Panc1 (cell line): ENCODE results near the gene HHIP.

Experiments used
- POLR2AphosphoS5 ChIP-seq: IDR thresholded peaks from 2 replicates; pipeline ENCODE4 v1.6.1; 2012; ENCODE audit warnings: mild to moderate bottlenecking, low read depth, low read length, moderate library complexity
- TCF7L2 ChIP-seq: IDR thresholded peaks from 2 replicates; pipeline ENCODE4 v1.6.1; 2011; ENCODE audit warnings: mild to moderate bottlenecking, low read depth, low read length, inconsistent platforms
- TF ChIP-seq, protein P1 (sequence below): fragments of 450-650 bp; IDR thresholded peaks from 2 replicates; pipeline ENCODE4 v1.5.1; 2017; ENCODE audit warnings: mild to moderate bottlenecking

DNA sequence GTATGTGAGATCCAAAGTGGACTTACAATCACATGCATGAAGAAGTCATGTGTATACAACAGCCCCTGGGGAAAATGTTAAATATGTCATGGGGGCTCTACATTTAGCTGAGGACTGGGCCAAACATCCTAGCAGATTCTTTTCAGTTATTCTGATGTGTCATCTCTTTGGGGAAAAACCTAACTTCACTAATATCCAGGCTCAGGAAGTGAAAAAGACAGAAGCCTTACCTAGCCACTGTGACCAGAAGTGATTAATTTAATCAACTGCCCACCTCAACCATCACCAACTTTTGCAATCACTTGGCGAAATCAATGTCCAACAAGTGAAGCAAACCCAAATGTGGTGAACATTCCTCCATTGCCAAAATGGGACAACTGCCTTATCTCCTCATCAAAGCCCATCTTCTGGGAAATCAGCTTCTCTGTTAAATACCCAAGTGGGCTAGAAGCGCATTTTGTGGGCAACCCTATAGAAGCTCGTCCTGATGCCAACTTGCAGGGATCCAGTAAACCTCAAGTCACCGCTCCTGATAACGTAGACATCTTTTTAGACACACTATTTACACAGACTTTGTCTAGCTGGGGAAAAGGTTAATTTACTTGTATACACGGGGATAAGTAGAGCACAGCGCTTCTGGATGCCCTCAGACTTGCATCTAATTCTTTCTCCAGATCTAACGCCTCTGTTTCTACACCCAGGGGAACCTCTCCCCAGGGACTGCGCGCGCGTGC lies 1.4 kb upstream of the HHIP start:
- TF ChIP-seq, protein P1, sequence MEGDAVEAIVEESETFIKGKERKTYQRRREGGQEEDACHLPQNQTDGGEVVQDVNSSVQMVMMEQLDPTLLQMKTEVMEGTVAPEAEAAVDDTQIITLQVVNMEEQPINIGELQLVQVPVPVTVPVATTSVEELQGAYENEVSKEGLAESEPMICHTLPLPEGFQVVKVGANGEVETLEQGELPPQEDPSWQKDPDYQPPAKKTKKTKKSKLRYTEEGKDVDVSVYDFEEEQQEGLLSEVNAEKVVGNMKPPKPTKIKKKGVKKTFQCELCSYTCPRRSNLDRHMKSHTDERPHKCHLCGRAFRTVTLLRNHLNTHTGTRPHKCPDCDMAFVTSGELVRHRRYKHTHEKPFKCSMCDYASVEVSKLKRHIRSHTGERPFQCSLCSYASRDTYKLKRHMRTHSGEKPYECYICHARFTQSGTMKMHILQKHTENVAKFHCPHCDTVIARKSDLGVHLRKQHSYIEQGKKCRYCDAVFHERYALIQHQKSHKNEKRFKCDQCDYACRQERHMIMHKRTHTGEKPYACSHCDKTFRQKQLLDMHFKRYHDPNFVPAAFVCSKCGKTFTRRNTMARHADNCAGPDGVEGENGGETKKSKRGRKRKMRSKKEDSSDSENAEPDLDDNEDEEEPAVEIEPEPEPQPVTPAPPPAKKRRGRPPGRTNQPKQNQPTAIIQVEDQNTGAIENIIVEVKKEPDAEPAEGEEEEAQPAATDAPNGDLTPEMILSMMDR: no peak
- no peak for TF ChIP-seq POLR2AphosphoS5
- TF ChIP-seq TCF7L2: no peak
